Measurements from ENCODE around the gene ARVCF. TPM values are rescaled to one million over a fixed set of nuclear protein-coding genes. Genes with fewer than 3 reads are reported as not detected.

Gene ARVCF
- total and polyA plus RNA-seq, 2 of the 8 experiments (the other 6 are each of a cell fraction or from before 2014, with no cell fraction given), result 31.0 to 43.2 TPM

- H3K4me1 ChIP-seq (replicated peaks in 1 of 4; ENCODE audit: control insufficient read depth in 3 of 4, insufficient read depth in 4 of 4, low read length in 3 of 4), result peaks cover 0 to 22% (median 16%) of the 10 kb centered on the region in 4 experiments; a peak in 6 of 7 replicates
- peaks cover 3% of the 10 kb centered on the region for H3K79me1 ChIP-seq (ENCODE audit: low read depth, low read length)
- ChIA-PET POLR2A (ENCODE audit: partially characterized antibody) (interaction anchor here (1.1 kb wide), 1 partner anchor 24 kb away, joined by 4 read pairs; no protein-coding TSS in a partner anchor), CTCF (ENCODE audit: partially characterized antibody) (interaction anchor here (4.3 kb wide), 1 partner anchor 18 kb away, joined by 25 read pairs; no protein-coding TSS in a partner anchor)
- H3K4me2 ChIP-seq (ENCODE audit: insufficient read depth in 1 of 2, low read depth in 2 of 2, low read length in 2 of 2), result no peak overlapping the region
- H3K56ac ChIP-seq (replicated peaks; ENCODE audit: insufficient read length, low read depth, low read length), result no peak overlapping the region
- no peak overlapping the region for H4K5ac ChIP-seq (ENCODE audit: insufficient read length, low read depth, low read length)
- H3K4ac ChIP-seq (replicated peaks; ENCODE audit: insufficient read length, low read depth, low read length), result no peak overlapping the region
- no peak for TF ChIP-seq POLR2AphosphoS5 (IDR thresholded peaks at IDR 0.05; ENCODE audit: low read depth, low read length)
- TF ChIP-seq SRF (IDR thresholded peaks at IDR 0.05; ENCODE audit: low read depth, low read length), result no peak
- no peak overlapping the region for H4K8ac ChIP-seq (ENCODE audit: extremely low read depth, insufficient read depth, low read length)
- H3K14ac ChIP-seq (ENCODE audit: insufficient read length), result no peak overlapping the region
- H3K27ac ChIP-seq (ENCODE audit: low read depth, low read length), result no peak overlapping the region
- no peaks in the 10 kb centered on the region for H3K36me3 ChIP-seq (ENCODE audit: control insufficient read depth in 2 of 4, insufficient read depth in 4 of 4, low read length in 3 of 4)
- no peak overlapping the region for H2BK5ac ChIP-seq (ENCODE audit: low read depth, low read length)
- H2BK15ac ChIP-seq (ENCODE audit: low read length), result no peak overlapping the region
- H3K18ac ChIP-seq (ENCODE audit: extremely low read depth, low read length), result no peak overlapping the region
- H2BK20ac ChIP-seq (ENCODE audit: low read length), result no peak overlapping the region
- H4K20me1 ChIP-seq (replicated peaks in 1 of 2; ENCODE audit: control insufficient read depth in 1 of 2, insufficient read depth in 2 of 2, low read length in 2 of 2), result peaks cover 2 to 4% of the 10 kb centered on the region in 2 experiments
- 91 to 97% methylated on average over 3 to 12 of the region's 12 CpGs for WGBS, 2 experiments (ENCODE audit: extremely low coverage in 1 of 2, insufficient coverage in 1 of 2, insufficient read length in 1 of 2, insufficient replicate concordance in 2 of 2, low coverage in 1 of 2, low lambda C conversion rate in 2 of 2, missing lambda C conversion rate in 1 of 2)
- H3K79me2 ChIP-seq (ENCODE audit: control insufficient read depth in 1 of 2, insufficient read depth in 2 of 2, low read length in 2 of 2), result no peaks in the 10 kb centered on the region
- FAIRE-seq (no peak), DNase-seq (ENCODE audit: low read depth in 1 of 2, low spot score in 2 of 2) (no peak)
- no peak overlapping the region for H2BK12ac ChIP-seq (ENCODE audit: low read depth, low read length)
- H3K23ac ChIP-seq (ENCODE audit: insufficient read length), result no peak overlapping the region
- no peak overlapping the region for H2BK120ac ChIP-seq (replicated peaks; ENCODE audit: low read depth, low read length)
- H3K4me3 ChIP-seq (ENCODE audit: extremely low read depth in 1 of 4, insufficient read depth in 2 of 4, low read depth in 3 of 4, low read length in 4 of 4), result no peak overlapping the region
- no peak overlapping the region for H3K9ac ChIP-seq (replicated peaks in 1 of 4; ENCODE audit: extremely low read depth in 1 of 4, low read depth in 3 of 4, low read length in 3 of 4)
- no peak overlapping the region for H2AFZ ChIP-seq (ENCODE audit: low read length)
- H2AK5ac ChIP-seq (ENCODE audit: low read depth, low read length), result no peak overlapping the region
- no peaks in the 10 kb centered on the region for H3K27me3 ChIP-seq (replicated peaks in 1 of 4; ENCODE audit: control insufficient read depth in 3 of 4, extremely low read depth in 1 of 4, insufficient read depth in 3 of 4, low read length in 3 of 4)
- H3K23me2 ChIP-seq (ENCODE audit: low read depth, low read length), result peaks cover 6% of the 10 kb centered on the region; the same call in 1 of the 2 replicates
- H3K9me3 ChIP-seq (ENCODE audit: insufficient read depth in 2 of 2, low read depth in 1 of 2, low read length in 1 of 2), result no peaks in the 10 kb centered on the region
- no peak overlapping the region for H4K91ac ChIP-seq (replicated peaks; ENCODE audit: insufficient read length, low read length)
Observed at GRCh38 chr22:19994851-19995610, 21.6 kb downstream of the ARVCF start.
